ENCODE measurements around the gene MRPS24.

MRPS24 gene

GRCh38 chr7:43868681-43869005, 674 bp downstream of the MRPS24 start:
- Mint-ChIP-seq H3K4me3 (peak overlapping the region; percentile 86), H3K27me3 (peaks cover 9% of the 10 kb centered on the region), H3K9me3 (no peaks in the 10 kb centered on the region), H3K4me1 (ENCODE audit: low read depth) (peaks cover 39% of the 10 kb centered on the region), H3K27ac (peak overlapping the region; percentile 83), H3K36me3 (ENCODE audit: low read depth) (peaks cover 24% of the 10 kb centered on the region)

GRCh38 chr7:43868181-43868580, 1.1 kb downstream of the MRPS24 start:
- peaks cover 9% of the 10 kb centered on the region for H3K27me3 Mint-ChIP-seq
- H3K27ac Mint-ChIP-seq, result peak overlapping the region; percentile 83
- H3K9me3 Mint-ChIP-seq, result no peaks in the 10 kb centered on the region
- peak overlapping the region; percentile 86 for H3K4me3 Mint-ChIP-seq
- peaks cover 22% of the 10 kb centered on the region for H3K36me3 Mint-ChIP-seq (ENCODE audit: low read depth)
- H3K4me1 Mint-ChIP-seq (ENCODE audit: low read depth), result peaks cover 38% of the 10 kb centered on the region

GRCh38 chr7:43865277-43865676, 4.0 kb downstream of the MRPS24 start:
- H3K27ac Mint-ChIP-seq, result no peak overlapping the region
- no peak overlapping the region for H3K4me3 Mint-ChIP-seq
- peaks cover 19% of the 10 kb centered on the region for H3K4me1 Mint-ChIP-seq (ENCODE audit: low read depth)
- no peaks in the 10 kb centered on the region for H3K9me3 Mint-ChIP-seq
- H3K36me3 Mint-ChIP-seq (ENCODE audit: low read depth), result peaks cover 21% of the 10 kb centered on the region
- no peaks in the 10 kb centered on the region for H3K27me3 Mint-ChIP-seq

- Mint-ChIP-seq H3K4me3 (no peak overlapping the region), H3K36me3 (ENCODE audit: low read depth) (peaks cover 21% of the 10 kb centered on the region), H3K4me1 (ENCODE audit: low read depth) (peaks cover 11% of the 10 kb centered on the region), H3K9me3 (no peaks in the 10 kb centered on the region), H3K27me3 (no peaks in the 10 kb centered on the region), H3K27ac (no peak overlapping the region)
Observed at GRCh38 chr7:43864126-43864525, 5.2 kb downstream of the MRPS24 start.

- no peaks in the 10 kb centered on the region for H3K27me3 Mint-ChIP-seq
- H3K36me3 Mint-ChIP-seq (ENCODE audit: low read depth), result no peaks in the 10 kb centered on the region
- H3K27ac Mint-ChIP-seq, result no peak overlapping the region
- H3K4me3 Mint-ChIP-seq, result no peak overlapping the region
- no peaks in the 10 kb centered on the region for H3K9me3 Mint-ChIP-seq
- H3K4me1 Mint-ChIP-seq (ENCODE audit: low read depth), result no peaks in the 10 kb centered on the region
Observed at GRCh38 chr7:43856996-43857395, 12.3 kb downstream of the MRPS24 start.

GRCh38 chr7:43856316-43856715, 13.0 kb downstream of the MRPS24 start:
- Mint-ChIP-seq H3K36me3 (ENCODE audit: low read depth) (no peaks in the 10 kb centered on the region), H3K27ac (no peak overlapping the region), H3K4me3 (no peak overlapping the region)

GRCh38 chr7:43855176-43855575, 14.1 kb downstream of the MRPS24 start:
- H3K4me1 Mint-ChIP-seq (ENCODE audit: low read depth), result peaks cover under 1% of the 10 kb centered on the region
- no peak overlapping the region for H3K27ac Mint-ChIP-seq
- H3K4me3 Mint-ChIP-seq, result no peak overlapping the region
- H3K9me3 Mint-ChIP-seq, result no peaks in the 10 kb centered on the region
- H3K36me3 Mint-ChIP-seq (ENCODE audit: low read depth), result no peaks in the 10 kb centered on the region
- no peaks in the 10 kb centered on the region for H3K27me3 Mint-ChIP-seq

More at GRCh38 chr7:43856316-43856715, 13.0 kb downstream of the MRPS24 start:
- no peaks in the 10 kb centered on the region for H3K9me3 Mint-ChIP-seq
- H3K27me3 Mint-ChIP-seq, result no peaks in the 10 kb centered on the region
- H3K4me1 Mint-ChIP-seq (ENCODE audit: low read depth), result no peaks in the 10 kb centered on the region

GRCh38 chr7:43851805-43852204, 17.5 kb downstream of the MRPS24 start:
- Mint-ChIP-seq H3K27ac (no peak overlapping the region), H3K9me3 (no peaks in the 10 kb centered on the region), H3K4me1 (ENCODE audit: low read depth) (peaks cover 5% of the 10 kb centered on the region), H3K4me3 (no peak overlapping the region), H3K27me3 (peaks cover 5% of the 10 kb centered on the region), H3K36me3 (ENCODE audit: low read depth) (no peaks in the 10 kb centered on the region)

- no peaks in the 10 kb centered on the region for H3K9me3 Mint-ChIP-seq
- peaks cover 5% of the 10 kb centered on the region for H3K27me3 Mint-ChIP-seq
- no peak overlapping the region for H3K27ac Mint-ChIP-seq
- no peak overlapping the region for H3K4me3 Mint-ChIP-seq
- H3K4me1 Mint-ChIP-seq (ENCODE audit: low read depth), result peaks cover 5% of the 10 kb centered on the region
- no peaks in the 10 kb centered on the region for H3K36me3 Mint-ChIP-seq (ENCODE audit: low read depth)
Observed at GRCh38 chr7:43850348-43851116, 18.8 kb downstream of the MRPS24 start.

- Mint-ChIP-seq H3K4me3 (no peak overlapping the region), H3K4me1 (ENCODE audit: low read depth) (peaks cover 5% of the 10 kb centered on the region), H3K9me3 (no peaks in the 10 kb centered on the region), H3K36me3 (ENCODE audit: low read depth) (no peaks in the 10 kb centered on the region), H3K27ac (no peak overlapping the region), H3K27me3 (peaks cover 5% of the 10 kb centered on the region)
Observed at GRCh38 chr7:43849047-43849446, 20.3 kb downstream of the MRPS24 start.

GRCh38 chr7:43847496-43847895, 21.8 kb downstream of the MRPS24 start:
- H3K27ac Mint-ChIP-seq, result no peak overlapping the region
- H3K4me3 Mint-ChIP-seq, result no peak overlapping the region
- H3K27me3 Mint-ChIP-seq, result peaks cover 5% of the 10 kb centered on the region
- peaks cover 5% of the 10 kb centered on the region for H3K4me1 Mint-ChIP-seq (ENCODE audit: low read depth)
- no peaks in the 10 kb centered on the region for H3K9me3 Mint-ChIP-seq
- H3K36me3 Mint-ChIP-seq (ENCODE audit: low read depth), result no peaks in the 10 kb centered on the region

GRCh38 chr7:43844662-43845061, 24.7 kb downstream of the MRPS24 start:
- Mint-ChIP-seq H3K27ac (no peak overlapping the region), H3K36me3 (ENCODE audit: low read depth) (no peaks in the 10 kb centered on the region), H3K4me1 (ENCODE audit: low read depth) (no peaks in the 10 kb centered on the region), H3K27me3 (peaks cover 8% of the 10 kb centered on the region), H3K9me3 (no peaks in the 10 kb centered on the region), H3K4me3 (no peak overlapping the region)

GRCh38 chr7:43844257-43844656, 25.1 kb downstream of the MRPS24 start:
- Mint-ChIP-seq H3K4me1 (ENCODE audit: low read depth) (no peaks in the 10 kb centered on the region), H3K27me3 (peaks cover 8% of the 10 kb centered on the region), H3K27ac (no peak overlapping the region), H3K4me3 (no peak overlapping the region), H3K9me3 (no peaks in the 10 kb centered on the region), H3K36me3 (ENCODE audit: low read depth) (no peaks in the 10 kb centered on the region)

GRCh38 chr7:43843296-43843695, 26.0 kb downstream of the MRPS24 start:
- H3K9me3 Mint-ChIP-seq, result no peaks in the 10 kb centered on the region
- no peak overlapping the region for H3K4me3 Mint-ChIP-seq
- peaks cover 6% of the 10 kb centered on the region for H3K4me1 Mint-ChIP-seq (ENCODE audit: low read depth)
- peaks cover 8% of the 10 kb centered on the region for H3K27me3 Mint-ChIP-seq
- no peak overlapping the region for H3K27ac Mint-ChIP-seq
- H3K36me3 Mint-ChIP-seq (ENCODE audit: low read depth), result no peaks in the 10 kb centered on the region

- H3K4me1 Mint-ChIP-seq (ENCODE audit: low read depth), result peaks cover 28% of the 10 kb centered on the region
- H3K27me3 Mint-ChIP-seq, result peaks cover 3% of the 10 kb centered on the region
- H3K9me3 Mint-ChIP-seq, result peaks cover 6% of the 10 kb centered on the region
- H3K27ac Mint-ChIP-seq, result peak overlapping the region; percentile 58
- H3K36me3 Mint-ChIP-seq (ENCODE audit: low read depth), result peaks cover 6% of the 10 kb centered on the region
- H3K4me3 Mint-ChIP-seq, result no peak overlapping the region
Observed at GRCh38 chr7:43838201-43838658, 31.1 kb downstream of the MRPS24 start.
